Smooth muscle cell (in vitro differentiated cells): ENCODE measurements around the gene NDUFS7. TPM values are rescaled to one million over a fixed set of nuclear protein-coding genes. Genes with fewer than 3 reads are reported as not detected.

Experiments
- DNase-seq: peaks from one replicate; lab custom pipeline; 2025; ENCODE audit not compliant: unreplicated experiment; lab: John Stamatoyannopoulos, UW
- H2AFZ ChIP-seq: fragments of 200-600 bp; sonication (generic); 2 replicates; pipeline ENCODE4 v1.6.0; 2016; ENCODE audit warnings: antibody characterized with exemption, low read depth, mild to moderate bottlenecking
- H3F3A ChIP-seq: fragments of 200-600 bp; sonication (generic); 2 replicates; pipeline ENCODE4 v1.6.0; 2017; ENCODE audit warnings: antibody characterized with exemption, low read depth
- H3K27ac ChIP-seq: fragments of 200-600 bp; sonication (generic); 2 replicates; pipeline ENCODE4 v1.5.1; 2016; ENCODE audit warnings: low read depth, mild to moderate bottlenecking
- H3K27me3 ChIP-seq: fragments of 200-600 bp; sonication (generic); 2 replicates; pipeline ENCODE4 v1.6.1; 2016; ENCODE audit warnings: low read depth, mild to moderate bottlenecking
- H3K36me3 ChIP-seq: fragments of 200-600 bp; sonication (generic); 2 replicates; pipeline ENCODE4 v1.5.1; 2016; ENCODE audit warnings: low read depth
- H3K4me1 ChIP-seq: fragments of 200-600 bp; sonication (generic); 2 replicates; pipeline ENCODE4 v1.5.1; 2016; ENCODE audit warnings: low read depth
- H3K4me2 ChIP-seq: fragments of 200-600 bp; sonication (generic); 2 replicates; pipeline ENCODE4 v1.6.0; 2016; ENCODE audit warnings: mild to moderate bottlenecking
- H3K4me3 ChIP-seq: fragments of 200-600 bp; sonication (generic); 2 replicates; pipeline ENCODE4 v1.5.1; 2016; ENCODE audit warnings: mild to moderate bottlenecking
- H3K79me2 ChIP-seq: fragments of 200-600 bp; sonication (generic); 2 replicates; pipeline ENCODE4 v1.6.0; 2016; ENCODE audit warnings: low read depth, mild to moderate bottlenecking
- H3K9ac ChIP-seq: fragments of 200-600 bp; sonication (generic); 2 replicates; pipeline ENCODE4 v1.6.0; 2016; ENCODE audit warnings: low read depth
- H3K9me3 ChIP-seq: fragments of 200-600 bp; sonication (generic); replicated peaks from 2 replicates; pipeline ENCODE4 v1.5.1; 2016; ENCODE audit warnings: low read depth
- H4K20me1 ChIP-seq: fragments of 200-600 bp; sonication (generic); 2 replicates; pipeline ENCODE4 v1.6.0; 2016; ENCODE audit warnings: low read depth
- WGBS: methylation state at CpG from one replicate; pipeline ENCODE4 v1.1.7; 2016; ENCODE audit warnings: low lambda C conversion rate; 5-methylcytosine and 5-hydroxymethylcytosine counted together
- polyA plus RNA-seq: library from polyadenylated mRNA; unstranded; fragments of >200 nt; fragmentation: Nextera tagmentation; extraction: Ambion mirVana; gene quantifications from 2 replicates; pipeline ENCODE4 v1.2.1, GENCODE V29; 2016
- total RNA-seq: library from RNA; depleted of rRNA; stranded (reverse); fragments of >200 nt; gene quantifications from 2 replicates; pipeline ENCODE4 v1.2.3, GENCODE V29; 2014
- TF ChIP-seq, protein P1 (sequence below): fragments of 200-600 bp; sonication (generic); IDR thresholded peaks from 2 replicates; pipeline ENCODE4 v1.5.1; 2017; ENCODE audit warnings: borderline replicate concordance, mild to moderate bottlenecking, antibody characterized with exemption; ENCODE audit not compliant: insufficient read depth, poor library complexity, severe bottlenecking

The NDUFS7 gene
- total and polyA plus RNA-seq, 2 experiments from 2014 or later = 95.8 to 245 TPM

DNA sequence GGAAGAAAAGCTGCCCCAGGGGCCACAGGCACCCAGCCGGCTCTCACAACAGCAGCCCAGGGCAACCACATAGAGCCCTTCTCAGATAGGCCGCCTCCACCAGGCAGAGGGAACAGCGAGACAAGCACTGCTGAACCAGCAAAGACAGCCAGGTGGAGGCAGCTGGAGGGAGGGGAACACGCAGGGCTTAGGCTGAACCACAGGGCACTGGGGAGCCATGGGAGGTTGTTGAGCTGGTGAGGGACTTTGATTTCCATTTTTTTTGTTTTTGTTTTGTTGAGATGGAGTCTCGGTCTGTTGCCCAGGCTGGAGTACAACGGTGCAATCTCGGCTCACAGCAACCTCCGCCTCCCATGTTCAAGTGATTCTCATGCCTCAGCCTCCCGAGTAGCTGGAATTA, 14.1 kb downstream of the NDUFS7 start:
- no peaks in the 10 kb centered on the region for H3K9me3 ChIP-seq
- H3K4me2 ChIP-seq = no peak overlapping the region
- DNase-seq = no peak
- H3F3A ChIP-seq = no peaks in the 10 kb centered on the region
- no peak overlapping the region for H3K9ac ChIP-seq
- no peak overlapping the region for H2AFZ ChIP-seq
- no peaks in the 10 kb centered on the region for H3K27me3 ChIP-seq
- H3K36me3 ChIP-seq = no peaks in the 10 kb centered on the region
- no peak overlapping the region for H3K4me3 ChIP-seq
- no peaks in the 10 kb centered on the region for H3K79me2 ChIP-seq
- TF ChIP-seq, protein P1, sequence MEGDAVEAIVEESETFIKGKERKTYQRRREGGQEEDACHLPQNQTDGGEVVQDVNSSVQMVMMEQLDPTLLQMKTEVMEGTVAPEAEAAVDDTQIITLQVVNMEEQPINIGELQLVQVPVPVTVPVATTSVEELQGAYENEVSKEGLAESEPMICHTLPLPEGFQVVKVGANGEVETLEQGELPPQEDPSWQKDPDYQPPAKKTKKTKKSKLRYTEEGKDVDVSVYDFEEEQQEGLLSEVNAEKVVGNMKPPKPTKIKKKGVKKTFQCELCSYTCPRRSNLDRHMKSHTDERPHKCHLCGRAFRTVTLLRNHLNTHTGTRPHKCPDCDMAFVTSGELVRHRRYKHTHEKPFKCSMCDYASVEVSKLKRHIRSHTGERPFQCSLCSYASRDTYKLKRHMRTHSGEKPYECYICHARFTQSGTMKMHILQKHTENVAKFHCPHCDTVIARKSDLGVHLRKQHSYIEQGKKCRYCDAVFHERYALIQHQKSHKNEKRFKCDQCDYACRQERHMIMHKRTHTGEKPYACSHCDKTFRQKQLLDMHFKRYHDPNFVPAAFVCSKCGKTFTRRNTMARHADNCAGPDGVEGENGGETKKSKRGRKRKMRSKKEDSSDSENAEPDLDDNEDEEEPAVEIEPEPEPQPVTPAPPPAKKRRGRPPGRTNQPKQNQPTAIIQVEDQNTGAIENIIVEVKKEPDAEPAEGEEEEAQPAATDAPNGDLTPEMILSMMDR = no peak
- H4K20me1 ChIP-seq = no peaks in the 10 kb centered on the region
- WGBS = 94% methylated on average over 9 of the region's 9 CpGs
- H3K4me1 ChIP-seq = no peaks in the 10 kb centered on the region
- H3K27ac ChIP-seq = no peak overlapping the region

DNA sequence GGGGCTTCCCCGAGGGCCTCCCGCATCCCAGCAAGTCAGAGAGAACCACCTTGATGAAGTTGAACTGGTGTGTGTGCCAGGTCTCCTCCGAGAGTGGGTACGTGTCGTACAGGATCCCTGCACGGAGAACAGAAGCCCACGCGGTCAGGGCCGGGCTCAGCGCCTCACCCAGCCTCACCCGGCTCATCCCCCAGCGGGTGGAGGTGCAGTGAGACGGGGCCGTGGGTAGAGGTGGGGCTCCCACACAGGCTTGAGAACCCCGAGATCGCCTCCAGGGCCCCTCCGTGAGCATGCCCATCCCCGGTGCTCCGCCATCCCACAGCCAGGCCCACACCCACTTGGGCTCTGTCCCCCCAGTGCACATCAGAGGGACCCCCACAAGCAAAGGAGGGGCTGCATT, 15.4 kb downstream of the NDUFS7 start:
- no peak overlapping the region for H3K4me3 ChIP-seq
- WGBS = 92% methylated on average over 17 of the region's 19 CpGs
- no peaks in the 10 kb centered on the region for H3F3A ChIP-seq

DNA sequence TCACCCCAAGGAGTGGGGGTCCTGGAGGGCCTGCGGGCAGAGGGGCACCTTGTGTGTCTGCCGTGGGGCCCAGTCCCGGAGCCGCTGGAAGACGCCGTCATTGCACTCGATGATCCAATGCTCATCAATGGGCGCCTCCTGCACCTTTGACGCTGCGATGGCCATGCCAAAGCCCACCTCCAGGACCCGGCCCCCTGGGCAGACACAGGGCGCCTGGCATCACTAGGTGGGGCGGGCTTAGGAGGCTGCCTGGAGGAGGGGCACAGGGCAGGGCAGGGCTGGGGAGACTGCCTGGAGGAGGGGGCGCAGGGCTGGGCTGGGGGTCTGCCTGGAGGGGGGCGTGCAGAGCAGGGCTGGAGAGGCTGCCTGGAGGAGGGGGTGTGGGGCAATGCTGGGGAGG, 16.0 kb downstream of the NDUFS7 start:
- no peaks in the 10 kb centered on the region for H3F3A ChIP-seq
- no peak overlapping the region for H3K4me2 ChIP-seq
- H3K9ac ChIP-seq = no peak overlapping the region
- no peak overlapping the region for H3K4me3 ChIP-seq
- H2AFZ ChIP-seq = no peak overlapping the region
- no peak for DNase-seq
- H3K36me3 ChIP-seq = no peaks in the 10 kb centered on the region
- no peak overlapping the region for H3K27ac ChIP-seq
- 93% methylated on average over 14 of the region's 15 CpGs for WGBS
- H3K9me3 ChIP-seq = no peaks in the 10 kb centered on the region
- TF ChIP-seq, protein P1 = no peak
- no peaks in the 10 kb centered on the region for H3K4me1 ChIP-seq
- H4K20me1 ChIP-seq = no peaks in the 10 kb centered on the region
- no peaks in the 10 kb centered on the region for H3K79me2 ChIP-seq
- no peaks in the 10 kb centered on the region for H3K27me3 ChIP-seq

More for the DNA sequence above, 15.4 kb downstream of the NDUFS7 start:
- no peaks in the 10 kb centered on the region for H3K4me1 ChIP-seq
- H3K9ac ChIP-seq = no peak overlapping the region
- no peaks in the 10 kb centered on the region for H3K9me3 ChIP-seq
- H3K27me3 ChIP-seq = no peaks in the 10 kb centered on the region
- H4K20me1 ChIP-seq = no peaks in the 10 kb centered on the region
- no peak for DNase-seq
- H3K36me3 ChIP-seq = no peaks in the 10 kb centered on the region
- H2AFZ ChIP-seq = no peak overlapping the region
- H3K27ac ChIP-seq = no peak overlapping the region
- no peaks in the 10 kb centered on the region for H3K79me2 ChIP-seq
- TF ChIP-seq, protein P1 = no peak
- H3K4me2 ChIP-seq = no peak overlapping the region
